Fibroblast of lung (primary cell): ENCODE results near the gene KMT2E. TPM values are rescaled to one million over a fixed set of nuclear protein-coding genes. Genes with fewer than 3 reads are reported as not detected.

Source experiments
- DNase-seq, 2 donors: peaks; one replicate each; pipeline versions ENCODE4 v3.0.0 to v3.0.0-alpha.2; 2010; ENCODE audit warnings: low read depth in 2 of 2
- H2AFZ ChIP-seq: 2 replicates; pipeline ENCODE4 v1.5.1; 2012; ENCODE audit warnings: low read length, control low read depth, inconsistent platforms
- H3K27ac ChIP-seq: 2 replicates; pipeline ENCODE4 v1.5.1; 2011; ENCODE audit warnings: low read length, control low read depth; ENCODE audit not compliant: insufficient read depth
- H3K27me3 ChIP-seq: 2 replicates; pipeline ENCODE4 v1.5.1; 2011; ENCODE audit warnings: mild to moderate bottlenecking, low read length; ENCODE audit not compliant: control insufficient read depth, insufficient read depth
- H3K36me3 ChIP-seq: 2 replicates; pipeline ENCODE4 v1.5.1; 2011; ENCODE audit warnings: low read length; ENCODE audit not compliant: control insufficient read depth, insufficient read depth
- H3K4me1 ChIP-seq: 2 replicates; pipeline ENCODE4 v1.5.1; 2011; ENCODE audit warnings: low read length; ENCODE audit not compliant: control insufficient read depth, insufficient read depth; ENCODE audit errors: extremely low read depth
- H3K4me2 ChIP-seq: 2 replicates; pipeline ENCODE4 v1.5.1; 2011; ENCODE audit warnings: low read length, control low read depth; ENCODE audit not compliant: insufficient read depth; ENCODE audit errors: extremely low read depth
- H3K4me3 ChIP-seq, 4 experiments: fragments of 200-600 bp in 1 of 4; sonication (generic) in 1 of 4; replicated peaks in 1 of 4; 2 replicates each; pipeline ENCODE4 v1.5.1; 2011 to 2016; ENCODE audit warnings: low read length in 4 of 4, low read depth in 3 of 4, mild to moderate bottlenecking in 3 of 4, control low read depth in 2 of 4, inconsistent platforms in 1 of 4, mixed read lengths in 1 of 4; ENCODE audit not compliant: insufficient read depth in 1 of 4; ENCODE audit errors: control extremely low read depth in 1 of 4
- H3K79me2 ChIP-seq: 2 replicates; pipeline ENCODE4 v1.5.1; 2012; ENCODE audit warnings: mild to moderate bottlenecking, low read length, inconsistent platforms; ENCODE audit not compliant: control insufficient read depth, insufficient read depth
- H3K9ac ChIP-seq: 2 replicates; pipeline ENCODE4 v1.5.1; 2011; ENCODE audit warnings: mild to moderate bottlenecking, low read length, control low read depth; ENCODE audit not compliant: insufficient read depth
- H3K9me3 ChIP-seq: 2 replicates; pipeline ENCODE4 v1.5.1; 2012; ENCODE audit warnings: low read depth, low read length; ENCODE audit not compliant: control insufficient read depth, insufficient read depth
- H4K20me1 ChIP-seq: 2 replicates; pipeline ENCODE4 v1.5.1; 2011; ENCODE audit warnings: low read length; ENCODE audit not compliant: control insufficient read depth, insufficient read depth; ENCODE audit errors: extremely low read depth
- CTCF ChIP-seq, 2 donors: IDR thresholded peaks in 1 of 2; conservative IDR thresholded peaks in 1 of 2; 1 replicate in 1 of 2; 2 replicates in 1 of 2; pipeline ENCODE4 v1.5.1; 2011 to 2012; ENCODE audit warnings: low read length in 2 of 2, control low read depth in 1 of 2, inconsistent platforms in 1 of 2, low read depth in 1 of 2, mild to moderate bottlenecking in 1 of 2
- EZH2 ChIP-seq: IDR thresholded peaks from 2 replicates; pipeline ENCODE4 v1.5.1; 2012; ENCODE audit warnings: low read length, control low read depth, mild to moderate bottlenecking; ENCODE audit errors: missing control alignments
- polyA plus RNA-seq, 2 donors: library from polyadenylated mRNA; depleted of rRNA in 1 of 2; stranded (reverse) in 1 of 2; unstranded in 1 of 2; fragments of >200 nt; gene quantifications; 2 replicates each; pipeline ENCODE4 v1.2.1, GENCODE V29; 2011 to 2012; ENCODE audit warnings: missing spikeins in 1 of 2
- total RNA-seq: library from RNA; depleted of rRNA; stranded (reverse); fragments of >200 nt; gene quantifications from 2 replicates; pipeline ENCODE4 v1.2.1, GENCODE V29; 2014

Gene KMT2E
- total and polyA plus RNA-seq, 2 donors (not counting 1 experiment from before 2014, with no cell fraction given), result 7.5 to 95.0 TPM

GRCh38 chr7:105156731-105157130 is 142.7 kb downstream of the KMT2E start:
- Histone ChIP-seq H3K9ac (no peak overlapping the region), H3K4me3 (no peak overlapping the region), H4K20me1 (no peaks in the 10 kb centered on the region), H3K36me3 (no peaks in the 10 kb centered on the region), H2AFZ (no peak overlapping the region), H3K27ac (no peak overlapping the region), H3K4me1 (no peaks in the 10 kb centered on the region), H3K27me3 (no peaks in the 10 kb centered on the region), H3K79me2 (no peaks in the 10 kb centered on the region), H3K4me2 (no peak overlapping the region), H3K9me3 (no peaks in the 10 kb centered on the region)
- peak; percentile 5 to 6 for DNase-seq
- TF ChIP-seq CTCF (conservative IDR thresholded peaks at IDR 0.05 in 1 of 2, IDR thresholded peaks at IDR 0.05 in 1 of 2; ENCODE audit: low read depth in 1 of 2, low read length in 2 of 2), result no peak
- no peak for TF ChIP-seq EZH2

GRCh38 chr7:105157278-105157677 is 143.3 kb downstream of the KMT2E start:
- DNase-seq, result no peak
- Histone ChIP-seq H3K27me3 (no peaks in the 10 kb centered on the region), H3K9ac (no peak overlapping the region), H3K79me2 (no peaks in the 10 kb centered on the region), H3K4me2 (no peak overlapping the region), H3K27ac (no peak overlapping the region), H3K9me3 (no peaks in the 10 kb centered on the region), H2AFZ (no peak overlapping the region), H3K4me1 (no peaks in the 10 kb centered on the region), H4K20me1 (no peaks in the 10 kb centered on the region), H3K4me3 (no peak overlapping the region), H3K36me3 (no peaks in the 10 kb centered on the region)
- TF ChIP-seq EZH2, result no peak
- TF ChIP-seq CTCF (conservative IDR thresholded peaks at IDR 0.05 in 1 of 2, IDR thresholded peaks at IDR 0.05 in 1 of 2; ENCODE audit: low read depth in 1 of 2, low read length in 2 of 2), result no peak

GRCh38 chr7:105161366-105161765 is 147.4 kb downstream of the KMT2E start:
- H3K9me3 ChIP-seq, result no peaks in the 10 kb centered on the region
- no peak for TF ChIP-seq CTCF (conservative IDR thresholded peaks at IDR 0.05 in 1 of 2, IDR thresholded peaks at IDR 0.05 in 1 of 2; ENCODE audit: low read depth in 1 of 2, low read length in 2 of 2)
- H3K36me3 ChIP-seq, result no peaks in the 10 kb centered on the region
- H4K20me1 ChIP-seq, result no peaks in the 10 kb centered on the region
- no peak overlapping the region for H3K9ac ChIP-seq
- H3K27me3 ChIP-seq, result no peaks in the 10 kb centered on the region
- no peak overlapping the region for H3K4me3 ChIP-seq
- H3K4me1 ChIP-seq, result no peaks in the 10 kb centered on the region
- DNase-seq, result no peak
- H3K4me2 ChIP-seq, result no peak overlapping the region
- no peak overlapping the region for H3K27ac ChIP-seq
- H2AFZ ChIP-seq, result no peak overlapping the region
- no peaks in the 10 kb centered on the region for H3K79me2 ChIP-seq
